Stimulated activated CD8-positive, alpha-beta memory T cell treated with anti-CD3 and anti-CD28 coated beads, Interleukin-2, amount 100 ng/mL, for 48 hours (primary cell): ENCODE measurements around the gene CACNA1E.

Experiments
- DNase-seq, 2 donors: peaks; one replicate each; pipeline ENCODE4 v3.0.0-alpha.2; 2020; ENCODE audit warnings: low read depth in 2 of 2

CACNA1E gene

DNA sequence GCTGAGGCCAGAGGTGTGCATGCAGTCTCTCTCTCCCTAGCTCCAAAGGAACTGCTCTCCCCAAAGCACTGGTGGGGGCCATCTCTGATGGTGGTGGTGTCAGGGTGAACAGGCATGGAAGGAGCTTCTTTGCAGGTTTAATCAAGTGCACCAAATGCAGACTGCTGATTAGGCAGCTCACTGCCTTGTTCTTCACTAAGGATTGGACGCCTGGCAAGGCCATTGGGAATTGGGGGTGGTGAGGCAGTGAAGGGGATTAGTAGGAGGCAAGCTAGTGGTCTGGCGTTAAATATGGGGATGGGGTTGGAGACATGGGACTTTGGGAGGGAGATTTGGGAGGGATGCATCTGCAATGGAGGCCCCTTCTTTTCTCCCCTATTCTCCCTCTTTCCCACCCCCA, 1.5 kb downstream of the CACNA1E start:
- DNase-seq, result no peak

DNA sequence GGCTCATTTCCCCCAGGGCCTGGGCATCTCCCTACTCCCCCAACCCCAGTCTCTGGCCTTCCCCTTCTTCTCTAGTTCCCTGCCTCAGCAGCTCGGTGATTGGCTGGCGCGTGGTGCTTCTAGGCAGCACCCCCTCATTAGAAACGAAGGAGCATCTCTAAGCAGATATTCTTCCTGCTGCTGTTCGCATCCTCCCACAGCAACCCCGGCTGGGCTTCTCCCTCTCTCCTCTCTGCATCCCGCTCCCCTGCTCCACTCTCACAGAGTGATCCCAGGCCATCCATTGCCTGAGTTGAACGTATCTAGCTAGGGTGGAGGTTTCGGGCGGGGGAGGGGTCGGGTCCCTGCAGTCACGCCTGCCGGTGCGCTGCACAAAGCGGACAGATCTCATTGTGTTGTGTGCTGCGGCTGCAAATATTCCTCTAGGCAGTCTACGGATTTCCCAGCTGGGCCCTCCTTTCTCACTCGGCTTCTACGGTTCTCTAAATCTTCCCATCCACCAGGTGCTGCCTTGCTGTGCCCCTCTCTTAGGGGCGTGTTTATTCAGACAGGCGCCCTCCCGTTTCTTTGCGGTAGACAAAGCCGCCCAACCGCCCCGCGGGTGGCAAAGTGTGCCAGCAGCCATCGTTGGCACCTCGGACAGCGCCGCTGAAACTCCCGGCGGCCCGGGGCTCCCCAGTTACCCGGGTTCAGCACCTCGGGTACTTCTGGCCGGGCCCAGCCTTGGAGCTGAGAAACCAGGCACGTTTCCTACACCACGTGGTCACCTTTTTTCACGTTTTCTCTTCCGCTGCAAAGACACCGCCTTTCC, 2.2 kb downstream of the CACNA1E start:
- peak in 1 of 2 donors; percentile 13 for DNase-seq

- DNase-seq, result no peak
These were observed 2.7 kb downstream of the CACNA1E start for GRCh38 chr1:181486098-181486420.

DNA sequence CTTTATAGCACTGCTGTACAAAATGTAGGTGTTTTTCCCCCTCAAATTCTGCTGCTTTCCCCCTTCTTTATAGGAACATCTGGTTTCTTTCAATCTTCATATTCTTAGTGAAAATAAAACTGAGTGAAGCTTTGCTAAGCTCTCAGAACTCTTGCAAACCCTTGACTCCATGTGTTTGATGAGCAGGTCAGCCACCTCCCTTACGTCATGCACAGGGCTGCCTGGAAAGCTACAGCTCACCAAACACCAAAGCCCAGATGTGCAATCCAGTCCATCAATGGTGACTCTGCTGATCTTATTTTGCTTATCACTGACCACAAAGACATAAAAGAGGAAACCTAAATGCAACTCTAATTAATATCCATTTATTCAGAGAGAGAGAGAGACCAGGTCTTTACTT, 5.5 kb downstream of the CACNA1E start:
- DNase-seq, result no peak

GRCh38 chr1:181490276-181490675, 7.0 kb downstream of the CACNA1E start:
- DNase-seq, result no peak

GRCh38 chr1:181490740-181491712, 7.7 kb downstream of the CACNA1E start:
- DNase-seq, result no peak

DNA sequence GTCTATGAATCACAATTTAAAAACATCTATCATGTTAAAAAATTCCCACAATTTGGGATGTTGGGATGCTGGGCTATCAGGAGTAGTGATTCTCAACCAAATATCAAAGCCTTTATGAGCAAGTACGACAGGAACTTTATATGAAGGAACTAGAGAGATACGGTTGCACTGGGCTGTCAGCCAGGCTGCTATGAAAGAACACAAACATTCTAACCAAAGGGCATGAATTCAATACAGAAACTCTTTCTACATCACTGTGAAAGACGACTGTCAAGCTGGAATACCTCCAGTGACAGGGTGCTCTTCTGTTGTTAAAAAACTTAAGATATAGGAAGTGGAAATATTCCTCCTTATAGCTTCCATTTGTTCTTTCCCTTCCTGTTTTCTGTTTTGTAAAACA, 9.8 kb downstream of the CACNA1E start:
- DNase-seq, result no peak

GRCh38 chr1:181493885-181494284, 10.6 kb downstream of the CACNA1E start:
- no peak for DNase-seq

- DNase-seq, result no peak
These were observed 13.4 kb downstream of the CACNA1E start for GRCh38 chr1:181496759-181497158.

DNA sequence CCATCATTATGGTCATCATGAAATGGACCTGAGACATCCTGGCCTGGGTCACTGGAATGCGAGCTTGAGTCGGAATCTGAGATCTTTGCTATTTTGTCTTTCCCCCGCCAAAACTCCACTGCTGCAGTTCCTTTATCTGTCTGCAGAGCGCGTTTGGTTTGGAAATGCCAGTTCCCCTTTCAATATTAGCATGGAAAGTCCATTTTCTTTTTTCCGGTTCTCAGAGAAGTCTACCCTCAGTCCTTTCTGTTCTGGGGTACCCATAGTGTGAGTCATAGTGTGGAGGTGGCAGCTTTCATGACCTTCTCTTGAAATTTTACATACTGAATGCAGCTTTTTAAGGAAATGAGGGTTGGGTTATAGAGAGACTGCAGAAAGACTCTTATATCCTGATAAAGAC, 14.6 kb downstream of the CACNA1E start:
- DNase-seq, result no peak

GRCh38 chr1:181499825-181500224, 16.5 kb downstream of the CACNA1E start:
- no peak for DNase-seq

- no peak for DNase-seq
These were observed 17.3 kb downstream of the CACNA1E start for GRCh38 chr1:181500636-181501035.

GRCh38 chr1:181501612-181502011, 18.3 kb downstream of the CACNA1E start:
- no peak for DNase-seq

DNA sequence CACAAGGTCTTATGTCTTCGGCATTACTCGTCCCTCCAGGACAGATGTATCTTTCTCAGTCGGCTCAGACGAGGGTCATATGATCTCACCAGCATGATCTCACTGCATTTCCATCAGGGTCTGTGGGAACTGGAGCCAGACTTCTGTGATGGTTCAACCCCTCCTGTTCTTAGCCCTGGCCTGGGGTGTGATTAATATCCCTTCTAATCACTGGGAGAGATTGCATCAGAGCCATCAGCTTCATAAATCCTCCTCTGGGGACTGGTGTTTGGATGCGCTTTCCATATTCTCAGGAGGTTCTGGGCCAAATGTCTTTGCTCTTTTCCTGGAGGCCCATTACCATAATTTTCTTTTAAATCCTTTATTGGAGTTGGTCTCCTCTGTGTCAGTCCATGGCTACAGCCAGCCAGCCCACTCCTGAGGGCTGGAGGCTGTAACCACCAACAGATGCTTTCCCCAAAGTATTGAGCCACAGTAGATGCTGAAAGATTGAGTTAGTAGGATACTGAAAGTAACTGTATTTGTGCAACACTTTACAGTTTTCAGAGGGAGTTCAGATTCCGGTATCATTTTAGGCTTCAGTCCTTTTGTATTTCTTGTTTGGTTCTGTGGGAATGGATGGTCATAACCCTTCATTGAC, 20.0 kb downstream of the CACNA1E start:
- DNase-seq, result no peak

- no peak for DNase-seq
These were observed 21.1 kb downstream of the CACNA1E start for GRCh38 chr1:181504399-181504842.

DNA sequence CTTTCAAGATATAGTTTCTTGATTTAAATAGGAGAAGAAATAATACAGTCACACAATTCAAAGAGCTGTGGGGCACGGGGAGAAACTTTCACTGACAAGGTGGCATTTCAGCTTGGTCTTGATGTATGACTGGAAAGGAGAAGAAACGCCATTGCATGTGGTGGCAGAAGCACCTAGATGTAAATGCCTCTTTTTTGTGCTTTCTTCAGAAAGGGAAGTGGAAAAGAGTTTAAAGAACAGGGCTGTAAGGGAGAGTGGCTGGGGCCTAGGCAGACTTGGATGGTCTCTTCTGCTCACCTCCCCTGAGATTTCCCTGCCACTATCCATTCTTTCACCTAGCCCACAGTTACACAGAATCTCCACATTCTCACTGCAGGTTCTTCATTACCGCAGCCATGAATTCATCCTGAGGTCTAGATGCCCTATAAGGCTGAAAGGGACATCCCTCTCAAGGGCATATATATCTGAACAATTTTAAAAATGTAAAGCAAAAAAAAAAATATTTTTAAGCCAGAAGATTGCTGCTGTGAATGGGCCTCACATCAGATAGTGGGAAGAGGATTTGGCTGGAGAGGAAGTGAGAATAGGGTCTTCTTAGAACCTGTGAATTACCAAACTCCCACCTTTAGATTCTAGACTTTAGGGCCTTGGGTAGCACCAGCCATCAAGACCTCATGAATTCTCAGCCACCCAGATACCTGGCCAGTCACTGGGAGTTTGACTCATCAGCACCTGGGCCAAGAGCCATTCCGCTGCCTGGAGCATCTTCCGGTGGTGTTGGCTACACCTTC, 23.4 kb downstream of the CACNA1E start:
- no peak for DNase-seq

DNA sequence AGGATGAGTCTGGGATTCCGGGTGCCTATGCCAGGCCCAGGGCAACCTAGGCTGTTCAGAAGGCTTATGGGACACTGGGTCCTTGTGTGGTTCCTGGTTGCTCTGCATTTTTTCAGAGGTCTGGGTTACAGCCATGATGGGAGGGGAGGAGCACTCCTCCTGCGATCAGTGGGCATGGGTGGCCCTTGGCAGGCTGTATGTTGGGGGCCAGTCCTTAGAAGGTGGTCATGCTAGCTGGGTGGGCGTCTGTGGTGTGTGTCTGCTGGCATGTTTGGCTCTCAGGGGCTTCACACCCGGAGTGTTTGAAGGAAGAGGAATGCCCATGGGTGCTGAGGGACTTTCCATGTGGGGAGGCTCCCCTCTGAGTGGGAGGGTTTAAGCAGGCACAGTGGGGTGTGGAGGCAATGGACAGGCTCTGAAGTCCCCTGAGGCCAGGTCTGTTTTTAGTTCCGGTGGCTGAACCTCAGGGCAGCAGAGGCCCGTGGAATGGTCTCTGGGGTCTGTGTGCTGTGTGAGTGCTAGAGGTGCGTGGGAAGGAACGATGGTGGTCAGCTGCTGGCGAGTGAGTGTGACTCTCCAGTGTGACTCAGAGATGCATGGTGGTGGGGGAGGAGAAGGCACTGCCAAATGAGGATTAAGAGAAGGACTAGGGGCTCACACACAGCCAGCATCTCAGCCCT, 25.3 kb downstream of the CACNA1E start:
- no peak for DNase-seq

DNA sequence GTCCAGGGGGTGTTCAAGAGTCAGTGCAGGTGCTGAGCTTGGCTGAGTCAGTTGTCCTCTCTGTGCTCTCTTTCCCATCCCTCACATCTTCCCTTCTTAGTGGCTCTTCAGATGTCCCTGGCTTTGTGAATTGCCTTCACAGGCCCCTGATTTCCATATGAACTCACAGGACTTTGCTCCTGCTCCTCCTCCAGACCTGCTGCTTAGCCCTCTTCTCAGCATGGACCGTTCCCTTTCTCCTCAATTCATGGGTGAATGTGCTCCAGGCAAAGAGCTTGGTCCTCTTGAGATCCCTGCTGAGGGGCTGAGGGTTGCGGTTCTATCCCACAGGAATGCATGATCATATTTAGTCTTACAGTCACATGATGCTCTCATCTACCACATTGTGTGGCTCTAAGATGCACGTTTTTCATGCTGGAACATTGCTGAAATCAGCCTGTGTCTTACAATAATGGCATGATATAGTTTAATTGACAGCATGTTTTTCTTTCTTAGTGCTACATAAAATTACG, 30.5 kb downstream of the CACNA1E start:
- DNase-seq, result no peak

DNA sequence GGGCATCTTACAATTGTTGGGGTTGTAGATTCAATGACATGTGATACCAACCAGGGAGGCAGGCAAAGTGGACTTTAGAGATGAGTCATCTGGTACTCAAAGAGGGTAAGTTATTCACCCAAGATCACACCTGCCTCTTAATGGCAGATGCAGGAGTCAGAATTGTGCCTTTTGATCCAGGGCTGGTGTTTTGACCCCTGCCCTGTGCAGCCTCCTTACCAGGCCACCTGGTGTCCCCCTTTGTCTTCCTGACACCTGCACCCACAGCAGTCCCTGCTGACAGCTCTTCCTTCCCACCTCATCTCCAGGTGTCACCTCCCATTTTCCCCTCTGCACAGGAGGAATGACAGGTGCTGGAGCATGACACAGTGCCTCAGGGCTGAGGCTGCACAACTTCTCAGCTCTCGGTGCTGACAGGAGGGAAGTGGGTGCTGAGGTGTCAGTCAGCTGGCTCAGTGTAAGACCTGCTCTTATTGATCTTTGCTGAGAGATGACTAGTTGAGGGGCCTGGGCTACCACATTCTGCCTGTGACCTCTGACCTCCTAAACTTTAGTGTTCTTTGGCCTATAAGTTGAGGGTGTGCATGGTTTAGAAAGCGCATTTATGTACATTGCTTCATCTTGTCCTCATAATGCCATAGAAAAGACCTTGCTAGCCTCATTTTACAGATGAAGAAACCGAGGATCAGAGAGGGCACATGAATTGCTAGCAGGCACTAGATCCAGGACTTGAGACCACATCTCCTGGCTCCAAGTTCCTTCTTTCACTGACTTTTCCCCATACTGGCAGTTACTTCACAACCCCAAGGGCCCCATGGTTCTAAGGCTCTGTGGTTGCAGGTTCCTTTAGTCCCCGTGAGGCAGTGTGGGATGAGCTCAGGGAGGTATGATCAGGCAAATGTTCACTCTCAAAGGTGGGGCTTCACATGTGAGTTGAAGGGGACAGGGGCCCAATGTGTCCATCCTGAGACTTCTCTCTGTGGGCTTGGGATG, 31.3 kb downstream of the CACNA1E start:
- no peak for DNase-seq
